ENCODE measurements around the gene TMEM171.

TMEM171 gene

GRCh38 chr5:73152411-73153388 lies 32.3 kb downstream of the TMEM171 start:
- H3K27ac Mint-ChIP-seq: no peak overlapping the region
- no peaks in the 10 kb centered on the region for H3K36me3 Mint-ChIP-seq (ENCODE audit: low read depth)
- no peaks in the 10 kb centered on the region for H3K9me3 Mint-ChIP-seq
- no peaks in the 10 kb centered on the region for H3K4me1 Mint-ChIP-seq (ENCODE audit: low read depth)
- H3K27me3 Mint-ChIP-seq (ENCODE audit: low read depth): peaks cover 70% of the 10 kb centered on the region
- no peak overlapping the region for H3K4me3 Mint-ChIP-seq

GRCh38 chr5:73153513-73153912 lies 33.1 kb downstream of the TMEM171 start:
- Mint-ChIP-seq H3K4me1 (ENCODE audit: low read depth) (no peaks in the 10 kb centered on the region), H3K27me3 (ENCODE audit: low read depth) (peaks cover 73% of the 10 kb centered on the region), H3K27ac (no peak overlapping the region), H3K9me3 (no peaks in the 10 kb centered on the region), H3K4me3 (no peak overlapping the region), H3K36me3 (ENCODE audit: low read depth) (no peaks in the 10 kb centered on the region)

GRCh38 chr5:73154208-73155006 lies 34.0 kb downstream of the TMEM171 start:
- Mint-ChIP-seq H3K9me3 (no peaks in the 10 kb centered on the region), H3K27me3 (ENCODE audit: low read depth) (peaks cover 80% of the 10 kb centered on the region), H3K36me3 (ENCODE audit: low read depth) (no peaks in the 10 kb centered on the region), H3K4me3 (no peak overlapping the region), H3K27ac (no peak overlapping the region), H3K4me1 (ENCODE audit: low read depth) (peaks cover under 1% of the 10 kb centered on the region)

- Mint-ChIP-seq H3K4me1 (ENCODE audit: low read depth) (peaks cover 12% of the 10 kb centered on the region), H3K27me3 (ENCODE audit: low read depth) (peaks cover 87% of the 10 kb centered on the region)
These were observed 35.2 kb downstream of the TMEM171 start for GRCh38 chr5:73155271-73156222.

GRCh38 chr5:73157414-73158303 lies 37.3 kb downstream of the TMEM171 start:
- no peaks in the 10 kb centered on the region for H3K36me3 Mint-ChIP-seq (ENCODE audit: low read depth)
- H3K4me1 Mint-ChIP-seq (ENCODE audit: low read depth): peaks cover 17% of the 10 kb centered on the region
- peaks cover 86% of the 10 kb centered on the region for H3K27me3 Mint-ChIP-seq (ENCODE audit: low read depth)
- H3K27ac Mint-ChIP-seq: no peak overlapping the region
- no peak overlapping the region for H3K4me3 Mint-ChIP-seq
- H3K9me3 Mint-ChIP-seq: no peaks in the 10 kb centered on the region

More at GRCh38 chr5:73155271-73156222, 35.2 kb downstream of the TMEM171 start:
- H3K36me3 Mint-ChIP-seq (ENCODE audit: low read depth): no peaks in the 10 kb centered on the region
- H3K27ac Mint-ChIP-seq: no peak overlapping the region
- no peak overlapping the region for H3K4me3 Mint-ChIP-seq
- H3K9me3 Mint-ChIP-seq: no peaks in the 10 kb centered on the region

GRCh38 chr5:73158313-73158712 lies 37.9 kb downstream of the TMEM171 start:
- H3K4me1 Mint-ChIP-seq (ENCODE audit: low read depth): peaks cover 17% of the 10 kb centered on the region
- no peaks in the 10 kb centered on the region for H3K36me3 Mint-ChIP-seq (ENCODE audit: low read depth)
- H3K4me3 Mint-ChIP-seq: no peak overlapping the region
- H3K27me3 Mint-ChIP-seq (ENCODE audit: low read depth): peaks cover 86% of the 10 kb centered on the region
- H3K27ac Mint-ChIP-seq: no peak overlapping the region
- H3K9me3 Mint-ChIP-seq: no peaks in the 10 kb centered on the region

GRCh38 chr5:73160239-73160671 lies 39.9 kb downstream of the TMEM171 start:
- Mint-ChIP-seq H3K36me3 (ENCODE audit: low read depth) (no peaks in the 10 kb centered on the region), H3K27me3 (ENCODE audit: low read depth) (peaks cover 82% of the 10 kb centered on the region), H3K4me1 (ENCODE audit: low read depth) (peaks cover 17% of the 10 kb centered on the region), H3K9me3 (no peaks in the 10 kb centered on the region), H3K27ac (peak overlapping the region; percentile 16), H3K4me3 (peak overlapping the region; percentile 3)

- H3K9me3 Mint-ChIP-seq: peaks cover 3% of the 10 kb centered on the region
- H3K27ac Mint-ChIP-seq: no peak overlapping the region
- H3K4me3 Mint-ChIP-seq: no peak overlapping the region
- H3K36me3 Mint-ChIP-seq (ENCODE audit: low read depth): no peaks in the 10 kb centered on the region
- H3K27me3 Mint-ChIP-seq (ENCODE audit: low read depth): peaks cover 56% of the 10 kb centered on the region
- H3K4me1 Mint-ChIP-seq (ENCODE audit: low read depth): no peaks in the 10 kb centered on the region
These were observed 50.1 kb downstream of the TMEM171 start for GRCh38 chr5:73170522-73170921.

- no peaks in the 10 kb centered on the region for H3K4me1 Mint-ChIP-seq (ENCODE audit: low read depth)
- H3K9me3 Mint-ChIP-seq: peaks cover 3% of the 10 kb centered on the region
- H3K27me3 Mint-ChIP-seq (ENCODE audit: low read depth): peaks cover 53% of the 10 kb centered on the region
- no peaks in the 10 kb centered on the region for H3K36me3 Mint-ChIP-seq (ENCODE audit: low read depth)
- H3K4me3 Mint-ChIP-seq: no peak overlapping the region
- H3K27ac Mint-ChIP-seq: no peak overlapping the region
These were observed 51.1 kb downstream of the TMEM171 start for GRCh38 chr5:73171495-73171894.

GRCh38 chr5:73172951-73173350 lies 52.6 kb downstream of the TMEM171 start, which contains the start of gene TMEM174:
TMEM174 (plus strand) TSS chr5:73173193; CDS start chr5:73173244, 51 bp downstream.
- no peak within 1 kb of the TSS for H3K4me3 Mint-ChIP-seq
- no peak within 1 kb of the TSS for H3K27ac Mint-ChIP-seq
- H3K9me3 Mint-ChIP-seq: peaks cover 3% of the 10 kb centered on the region
- no peaks in the 10 kb centered on the region for H3K4me1 Mint-ChIP-seq (ENCODE audit: low read depth)
- H3K36me3 Mint-ChIP-seq (ENCODE audit: low read depth): no peaks in the 10 kb centered on the region
- peaks cover 43% of the 10 kb centered on the region for H3K27me3 Mint-ChIP-seq (ENCODE audit: low read depth)

GRCh38 chr5:73174100-73174815 lies 53.9 kb downstream of the TMEM171 start:
- H3K4me3 Mint-ChIP-seq: no peak overlapping the region
- peaks cover 47% of the 10 kb centered on the region for H3K27me3 Mint-ChIP-seq (ENCODE audit: low read depth)
- no peak overlapping the region for H3K27ac Mint-ChIP-seq
- H3K36me3 Mint-ChIP-seq (ENCODE audit: low read depth): no peaks in the 10 kb centered on the region
- no peaks in the 10 kb centered on the region for H3K9me3 Mint-ChIP-seq
- no peaks in the 10 kb centered on the region for H3K4me1 Mint-ChIP-seq (ENCODE audit: low read depth)

- Mint-ChIP-seq H3K9me3 (no peaks in the 10 kb centered on the region), H3K4me1 (ENCODE audit: low read depth) (no peaks in the 10 kb centered on the region), H3K4me3 (no peak overlapping the region), H3K27ac (no peak overlapping the region), H3K36me3 (ENCODE audit: low read depth) (no peaks in the 10 kb centered on the region), H3K27me3 (ENCODE audit: low read depth) (peaks cover 41% of the 10 kb centered on the region)
These were observed 55.9 kb downstream of the TMEM171 start for GRCh38 chr5:73176250-73176649.
